ENCODE data around the gene ZBTB5. TPM values are rescaled to one million over a fixed set of nuclear protein-coding genes. Genes with fewer than 3 reads are reported as not detected.

Gene ZBTB5
- total RNA-seq, 1 donor from 2014 or later = 5.1 TPM

DNA sequence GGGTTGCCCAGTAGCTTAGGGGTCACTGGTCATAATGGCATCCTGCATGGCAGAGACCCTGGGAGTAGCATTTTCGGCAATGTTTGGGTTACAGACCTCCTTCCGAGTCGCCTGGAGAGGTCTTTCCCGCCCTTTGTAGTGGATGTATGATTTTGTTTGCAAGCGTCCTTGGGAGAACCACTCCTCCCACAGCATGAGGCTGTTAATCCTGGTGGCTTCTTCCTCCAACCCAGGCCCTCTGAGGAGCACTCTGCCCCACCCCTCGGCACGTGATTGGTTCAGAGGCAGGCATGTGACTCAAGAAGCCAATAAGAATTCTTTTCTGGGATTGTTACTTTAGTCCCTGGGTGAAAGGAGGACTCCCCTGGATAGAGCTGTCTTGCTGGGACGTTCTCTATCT is 73.0 kb downstream of the ZBTB5 start:
- DNase-seq (ENCODE audit: missing footprints) (no peak), ATAC-seq (no peak)
- intact Hi-C loops (cut with DNase I) = no loop called here

DNA sequence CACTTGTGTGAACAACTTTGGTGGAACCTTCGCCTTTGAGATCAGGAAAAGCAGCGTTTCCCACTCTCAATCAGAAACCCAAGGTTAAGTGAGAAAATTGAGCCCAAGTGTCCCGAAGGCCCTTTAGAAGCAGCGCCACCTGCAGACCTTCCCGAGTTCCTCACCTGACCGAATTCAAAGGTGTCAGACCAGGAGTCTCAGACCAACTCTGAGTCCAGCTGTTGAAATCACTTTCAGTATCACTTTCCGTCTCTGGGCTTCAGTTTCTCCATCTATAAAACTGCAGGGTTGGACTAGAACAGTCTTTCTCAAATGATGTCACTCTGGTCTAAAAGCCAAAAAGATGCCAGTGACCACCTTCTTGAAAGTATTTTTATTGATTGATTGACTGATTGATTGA is 74.5 kb downstream of the ZBTB5 start:
- ATAC-seq (no peak), DNase-seq (ENCODE audit: missing footprints) (no peak)
- intact Hi-C loops (cut with DNase I) = no loop called here

Other genes starting within 250 kb of the ZBTB5 start
- 111 TPM for gene GRHPR, start 42.8 kb downstream of the ZBTB5 start, total RNA-seq
- 10.5 TPM for gene POLR1E, start 20.5 kb upstream of the ZBTB5 start, total RNA-seq
- 8.4 TPM for gene FBXO10, start 110.9 kb upstream of the ZBTB5 start, total RNA-seq
- gene TOMM5, start 127.1 kb upstream of the ZBTB5 start, total RNA-seq = 62.3 TPM
- 1.9 TPM for gene FRMPD1, start 185.5 kb upstream of the ZBTB5 start, total RNA-seq

Data from Right ventricle myocardium inferior (tissue), 1 donor.